ENCODE measurements around the gene ERFE.

ERFE gene

DNA sequence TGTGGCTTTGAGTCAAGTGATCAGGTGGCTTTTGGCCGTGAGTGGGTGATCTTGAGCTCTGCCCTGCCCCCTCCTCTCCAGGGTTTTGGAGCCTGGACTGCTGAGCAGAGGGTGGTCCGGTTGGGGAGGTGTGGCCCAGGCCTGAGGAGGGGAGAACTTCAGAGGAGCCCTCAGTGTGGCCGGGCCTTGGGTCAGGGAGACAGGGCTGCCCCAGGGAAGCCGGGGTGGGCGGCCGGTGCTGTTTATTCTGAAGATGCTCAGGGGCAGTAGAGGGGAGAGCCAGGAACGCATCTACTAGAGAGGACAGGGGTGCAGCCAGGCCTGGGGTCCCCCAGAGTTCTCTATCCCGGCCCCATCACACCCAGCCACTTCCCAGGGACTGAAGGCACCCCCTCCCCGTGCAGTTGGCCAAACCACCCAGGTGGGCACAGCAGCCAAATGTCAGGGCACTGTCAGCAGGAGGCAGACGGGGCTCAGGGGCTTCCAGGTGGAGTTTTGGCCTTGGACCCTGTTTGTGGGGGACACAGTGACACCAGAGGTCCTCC is 963 bp downstream of the ERFE start:
- no peak overlapping the region for H3K4me3 ChIP-seq (ENCODE audit: low read length)
- TF ChIP-seq, protein P1, sequence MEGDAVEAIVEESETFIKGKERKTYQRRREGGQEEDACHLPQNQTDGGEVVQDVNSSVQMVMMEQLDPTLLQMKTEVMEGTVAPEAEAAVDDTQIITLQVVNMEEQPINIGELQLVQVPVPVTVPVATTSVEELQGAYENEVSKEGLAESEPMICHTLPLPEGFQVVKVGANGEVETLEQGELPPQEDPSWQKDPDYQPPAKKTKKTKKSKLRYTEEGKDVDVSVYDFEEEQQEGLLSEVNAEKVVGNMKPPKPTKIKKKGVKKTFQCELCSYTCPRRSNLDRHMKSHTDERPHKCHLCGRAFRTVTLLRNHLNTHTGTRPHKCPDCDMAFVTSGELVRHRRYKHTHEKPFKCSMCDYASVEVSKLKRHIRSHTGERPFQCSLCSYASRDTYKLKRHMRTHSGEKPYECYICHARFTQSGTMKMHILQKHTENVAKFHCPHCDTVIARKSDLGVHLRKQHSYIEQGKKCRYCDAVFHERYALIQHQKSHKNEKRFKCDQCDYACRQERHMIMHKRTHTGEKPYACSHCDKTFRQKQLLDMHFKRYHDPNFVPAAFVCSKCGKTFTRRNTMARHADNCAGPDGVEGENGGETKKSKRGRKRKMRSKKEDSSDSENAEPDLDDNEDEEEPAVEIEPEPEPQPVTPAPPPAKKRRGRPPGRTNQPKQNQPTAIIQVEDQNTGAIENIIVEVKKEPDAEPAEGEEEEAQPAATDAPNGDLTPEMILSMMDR (conservative IDR thresholded peaks at IDR 0.05; ENCODE audit: low read depth, low read length): no peak
- DNase-seq (ENCODE audit: low read depth): no peak

DNA sequence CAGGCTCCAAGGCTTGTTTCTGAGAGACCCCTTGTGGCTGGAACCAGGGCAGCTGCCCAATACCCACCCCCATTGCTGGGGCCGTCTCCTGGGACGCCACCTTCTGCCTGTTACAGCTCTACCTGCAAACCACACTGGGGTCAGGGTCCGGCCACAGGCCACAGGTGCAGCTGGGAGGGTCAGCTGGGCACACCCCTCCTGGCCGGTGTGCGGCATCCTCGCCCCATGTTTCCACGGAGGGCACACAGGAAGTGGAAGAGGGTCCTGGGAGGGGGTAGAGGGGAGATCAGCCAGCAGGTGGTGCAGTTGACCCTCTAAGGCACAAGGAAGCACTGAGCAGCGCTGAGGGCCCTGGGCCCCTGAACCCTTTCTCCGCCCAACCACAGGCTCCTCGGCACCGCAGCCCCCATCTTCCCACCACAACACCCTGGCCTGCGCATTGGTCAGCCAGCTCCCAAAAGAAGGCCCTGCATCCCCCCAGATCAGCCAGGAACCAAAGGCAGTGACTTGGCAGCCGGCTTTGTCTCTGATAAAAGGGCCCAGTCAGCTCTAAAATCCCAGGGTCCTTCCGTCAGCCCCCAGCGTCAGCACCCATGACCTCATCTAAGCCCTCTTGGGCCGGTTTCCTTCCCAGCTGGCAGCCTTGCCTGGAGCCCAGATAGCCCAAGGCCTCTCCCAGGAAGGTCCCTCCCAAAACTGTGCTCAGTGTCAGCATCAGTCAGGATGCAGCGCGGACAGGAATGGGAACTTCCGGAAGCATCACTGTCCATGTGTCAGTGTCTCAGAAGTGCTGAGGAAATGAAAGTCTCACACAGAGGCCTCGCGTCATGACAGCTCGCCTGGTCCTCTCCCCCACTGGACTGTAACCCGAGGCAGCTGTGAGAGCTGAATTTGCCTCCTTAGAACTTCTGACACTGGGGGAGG is 1.7 kb downstream of the ERFE start:
- TF ChIP-seq, protein P1 (conservative IDR thresholded peaks at IDR 0.05; ENCODE audit: low read depth, low read length): peak; percentile 40
- DNase-seq (ENCODE audit: low read depth): no peak

DNA sequence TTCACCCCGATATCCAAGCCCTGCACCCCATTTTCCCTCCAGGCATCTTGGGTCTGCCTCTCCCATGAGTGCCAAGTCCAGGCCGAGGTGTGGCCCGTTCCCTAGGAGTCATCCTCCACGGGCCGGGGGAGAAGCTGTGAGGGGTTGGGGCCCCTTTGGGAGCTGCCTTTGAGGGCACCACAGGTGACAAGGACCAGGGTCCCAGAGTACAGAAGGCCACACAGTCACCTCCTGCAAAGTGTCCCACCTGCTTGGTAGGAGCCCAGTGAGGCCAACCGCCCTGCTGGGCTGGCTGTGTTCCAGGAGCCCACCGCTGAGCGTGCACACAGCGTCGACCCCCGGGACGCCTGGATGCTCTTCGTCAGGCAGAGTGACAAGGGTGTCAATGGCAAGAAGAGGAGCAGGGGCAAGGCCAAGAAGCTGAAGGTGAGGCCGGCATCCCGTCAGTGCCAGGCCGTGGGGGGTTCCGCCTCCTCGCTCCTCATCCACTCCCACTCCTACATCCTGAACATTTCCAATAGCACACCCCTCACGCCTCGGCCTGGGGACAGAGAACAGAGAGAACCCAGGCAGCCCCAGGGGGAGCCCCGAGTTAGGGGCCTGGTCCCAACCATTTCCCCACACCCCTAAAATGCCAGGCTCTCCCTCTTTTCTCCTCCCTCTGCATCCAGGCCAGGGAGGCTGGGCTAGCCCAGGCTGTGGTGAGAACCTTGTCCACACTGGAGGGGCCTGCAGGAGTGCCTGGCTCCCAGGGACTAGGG is 2.7 kb downstream of the ERFE start:
- TF ChIP-seq, protein P1 (conservative IDR thresholded peaks at IDR 0.05; ENCODE audit: low read depth, low read length): no peak
- H3K4me3 ChIP-seq (ENCODE audit: low read length): no peak overlapping the region
- DNase-seq (ENCODE audit: low read depth): no peak

More for the DNA sequence above, 1.7 kb downstream of the ERFE start:
- no peak overlapping the region for H3K4me3 ChIP-seq (ENCODE audit: low read length)

DNA sequence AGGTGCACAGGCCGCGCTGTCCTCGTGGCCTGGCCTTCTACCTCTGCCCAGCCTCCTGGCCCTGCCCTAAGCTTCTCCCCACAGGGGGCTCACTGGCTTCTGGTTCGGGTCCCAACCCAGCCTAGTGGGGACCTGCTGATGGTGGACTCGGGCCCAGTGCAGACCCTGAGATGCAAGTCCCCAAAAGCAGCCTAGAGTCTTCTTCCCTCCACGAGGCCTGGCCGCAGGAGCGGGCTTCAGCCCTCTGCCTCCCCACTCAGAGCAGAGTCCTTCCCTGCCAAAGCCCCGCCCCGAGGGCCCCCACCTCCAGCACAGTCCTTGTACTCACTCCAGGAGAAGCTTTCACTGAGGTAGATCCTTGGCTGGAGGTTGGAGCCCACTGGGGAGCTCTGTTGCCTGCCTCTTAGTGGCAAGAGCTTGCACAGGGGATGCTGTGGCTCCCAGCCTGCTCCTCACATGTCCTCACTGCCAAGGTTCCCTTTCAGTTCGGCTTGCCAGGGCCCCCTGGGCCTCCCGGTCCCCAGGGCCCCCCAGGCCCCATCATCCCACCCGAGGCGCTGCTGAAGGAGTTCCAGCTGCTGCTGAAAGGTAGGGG is 3.6 kb downstream of the ERFE start:
- DNase-seq (ENCODE audit: low read depth): no peak
- TF ChIP-seq, protein P1 (conservative IDR thresholded peaks at IDR 0.05; ENCODE audit: low read depth, low read length): no peak
- no peak overlapping the region for H3K4me3 ChIP-seq (ENCODE audit: low read length)

DNA sequence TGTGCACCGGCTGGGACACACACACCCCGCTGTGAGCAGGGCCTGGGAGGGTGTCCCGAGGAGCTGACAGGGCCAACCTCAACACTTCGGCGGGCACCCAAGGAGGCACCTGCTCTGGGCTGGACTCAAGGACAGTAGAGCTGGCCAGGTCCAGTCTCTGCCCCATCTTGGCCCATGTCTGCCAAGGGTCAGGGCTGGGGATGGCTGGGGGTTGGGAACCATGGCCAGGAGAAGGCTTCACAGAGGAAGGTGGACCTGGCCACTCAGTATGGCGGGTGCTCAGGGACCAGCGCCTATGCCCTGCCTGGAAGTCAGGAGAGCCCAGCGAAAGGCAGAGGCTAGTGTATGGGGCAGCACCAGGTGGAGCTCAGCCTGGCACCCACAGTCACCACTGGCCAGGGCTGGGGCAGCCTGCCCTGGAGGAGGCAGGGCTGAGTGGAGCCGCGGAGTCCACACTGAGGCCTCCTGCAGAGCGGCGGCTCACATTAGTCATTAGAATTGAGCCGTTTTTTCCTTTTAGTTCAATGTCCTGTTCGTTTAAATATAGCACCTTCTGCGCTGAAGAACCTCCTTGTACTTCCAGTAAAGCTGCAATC is 4.2 kb downstream of the ERFE start:
- H3K4me3 ChIP-seq (ENCODE audit: low read length): peak overlapping the region; percentile 8
- no peak for DNase-seq (ENCODE audit: low read depth)
- TF ChIP-seq, protein P1 (conservative IDR thresholded peaks at IDR 0.05; ENCODE audit: low read depth, low read length): no peak

DNA sequence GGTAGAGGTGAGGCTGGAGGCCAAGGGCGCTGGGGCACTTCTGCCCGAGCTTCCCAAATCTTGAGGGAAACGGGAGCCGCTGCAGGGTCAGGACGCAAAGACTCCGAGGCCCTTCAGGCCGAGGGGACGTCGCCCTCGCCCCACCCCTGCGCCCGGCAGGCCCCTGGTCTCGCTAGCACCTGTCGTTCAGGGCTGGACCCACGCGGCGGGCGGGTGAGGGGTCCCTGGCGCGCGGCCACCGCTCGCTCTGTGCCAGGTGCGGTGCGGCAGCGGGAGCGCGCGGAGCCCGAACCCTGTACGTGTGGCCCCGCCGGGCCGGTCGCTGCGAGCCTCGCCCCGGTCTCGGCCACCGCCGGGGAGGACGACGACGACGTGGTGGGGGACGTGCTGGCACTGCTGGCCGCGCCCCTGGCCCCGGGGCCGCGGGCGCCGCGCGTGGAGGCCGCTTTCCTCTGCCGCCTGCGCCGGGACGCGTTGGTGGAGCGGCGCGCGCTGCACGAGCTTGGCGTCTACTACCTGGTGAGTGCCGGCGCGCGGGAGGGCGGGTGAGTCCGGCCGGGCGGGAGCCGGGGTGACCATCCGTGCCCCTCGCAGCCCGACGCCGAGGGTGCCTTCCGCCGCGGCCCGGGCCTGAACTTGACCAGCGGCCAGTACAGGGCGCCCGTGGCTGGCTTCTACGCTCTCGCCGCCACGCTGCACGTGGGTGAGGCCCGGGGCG is 4.9 kb downstream of the ERFE start:
- TF ChIP-seq, protein P1 (conservative IDR thresholded peaks at IDR 0.05; ENCODE audit: low read depth, low read length): no peak
- H3K4me3 ChIP-seq (ENCODE audit: low read length): peak overlapping the region; percentile 8
- no peak for DNase-seq (ENCODE audit: low read depth)
